ENCODE measurements around the gene TRPT1. TPM values are rescaled to one million over a fixed set of nuclear protein-coding genes. Genes with fewer than 3 reads are reported as not detected.
A peak's percentile ranks its signal among the peaks of the same experiment; 100 is the strongest.

The TRPT1 gene
- total RNA-seq, 4 donors from 2014 or later, result 48.4 to 62.2 (median 52.8) TPM

DNA sequence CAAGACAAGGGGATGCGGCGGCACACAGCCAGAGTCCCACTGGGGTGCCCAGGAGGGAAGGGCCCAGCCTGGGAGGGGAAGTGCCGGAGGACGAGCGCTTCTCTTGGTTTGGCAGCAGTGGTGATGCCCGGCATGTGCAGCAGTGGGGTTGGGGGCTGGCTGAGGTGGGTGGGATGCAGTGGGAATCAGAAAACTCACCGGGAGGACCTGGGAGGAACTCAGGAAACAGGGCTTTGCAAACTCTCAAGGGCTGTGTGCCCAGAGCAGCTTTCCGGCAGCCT, 16.5 kb downstream of the TRPT1 start:
- WGBS, result 90% methylated on average over 8 of the region's 8 CpGs
- H3K9me3 ChIP-seq, result no peaks in the 10 kb centered on the region
- no peaks in the 10 kb centered on the region for H3K27me3 ChIP-seq
- TF ChIP-seq, protein P1, sequence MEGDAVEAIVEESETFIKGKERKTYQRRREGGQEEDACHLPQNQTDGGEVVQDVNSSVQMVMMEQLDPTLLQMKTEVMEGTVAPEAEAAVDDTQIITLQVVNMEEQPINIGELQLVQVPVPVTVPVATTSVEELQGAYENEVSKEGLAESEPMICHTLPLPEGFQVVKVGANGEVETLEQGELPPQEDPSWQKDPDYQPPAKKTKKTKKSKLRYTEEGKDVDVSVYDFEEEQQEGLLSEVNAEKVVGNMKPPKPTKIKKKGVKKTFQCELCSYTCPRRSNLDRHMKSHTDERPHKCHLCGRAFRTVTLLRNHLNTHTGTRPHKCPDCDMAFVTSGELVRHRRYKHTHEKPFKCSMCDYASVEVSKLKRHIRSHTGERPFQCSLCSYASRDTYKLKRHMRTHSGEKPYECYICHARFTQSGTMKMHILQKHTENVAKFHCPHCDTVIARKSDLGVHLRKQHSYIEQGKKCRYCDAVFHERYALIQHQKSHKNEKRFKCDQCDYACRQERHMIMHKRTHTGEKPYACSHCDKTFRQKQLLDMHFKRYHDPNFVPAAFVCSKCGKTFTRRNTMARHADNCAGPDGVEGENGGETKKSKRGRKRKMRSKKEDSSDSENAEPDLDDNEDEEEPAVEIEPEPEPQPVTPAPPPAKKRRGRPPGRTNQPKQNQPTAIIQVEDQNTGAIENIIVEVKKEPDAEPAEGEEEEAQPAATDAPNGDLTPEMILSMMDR (IDR thresholded peaks at IDR 0.05), result no peak
- TF ChIP-seq EP300 (IDR thresholded peaks at IDR 0.05) (no peak), POLR2A (IDR thresholded peaks at IDR 0.05) (no peak), POLR2AphosphoS5 (IDR thresholded peaks at IDR 0.05) (no peak)
- no peak for DNase-seq (ENCODE audit: low spot score in 2 of 2)
- H3K4me3 ChIP-seq, result no peak overlapping the region
- no peak overlapping the region for H3K27ac ChIP-seq
- peaks cover 31% of the 10 kb centered on the region for H3K4me1 ChIP-seq
- H3K36me3 ChIP-seq, result peaks cover 14% of the 10 kb centered on the region

DNA sequence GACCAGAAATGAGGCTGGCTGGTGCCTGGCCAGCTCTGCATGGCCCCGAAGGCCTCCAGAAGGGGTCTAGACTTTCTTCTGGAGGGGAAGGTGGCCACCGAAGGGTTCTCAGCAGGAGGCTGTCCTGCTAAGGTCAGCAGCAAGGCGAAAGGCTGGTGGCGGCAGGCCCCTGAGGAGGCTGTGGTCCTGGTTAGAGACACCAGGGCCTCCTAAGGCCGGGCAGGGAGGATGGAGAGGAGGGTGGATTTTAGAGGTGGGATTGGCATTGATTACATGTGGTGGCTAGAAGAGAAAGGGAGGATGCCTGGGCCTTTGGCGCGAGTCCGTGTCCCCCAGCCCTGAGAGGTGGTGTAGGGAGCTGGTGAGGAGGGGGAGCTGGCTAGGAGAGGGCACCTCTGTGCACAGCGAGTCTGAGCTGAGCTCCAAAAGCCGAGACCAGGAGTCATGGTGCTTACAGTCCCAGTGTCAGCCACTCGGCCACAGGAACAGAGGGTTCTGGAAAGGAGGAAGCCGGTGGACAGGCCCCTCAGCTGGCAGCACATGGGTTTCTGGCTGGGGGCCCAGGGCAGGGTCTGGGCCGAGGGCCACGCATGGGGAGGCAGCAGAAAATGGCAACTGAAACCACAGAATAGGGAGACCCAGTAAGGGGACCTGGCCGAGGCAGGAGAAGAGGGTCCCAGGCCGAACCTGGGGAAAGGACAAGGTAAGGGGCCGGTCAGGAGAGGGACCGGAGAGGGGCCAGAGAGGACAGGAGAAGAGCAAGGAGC, 17.0 kb downstream of the TRPT1 start:
- Histone ChIP-seq H3K36me3 (peaks cover 17% of the 10 kb centered on the region), H3K4me3 (no peak overlapping the region), H3K4me1 (peaks cover 36% of the 10 kb centered on the region), H3K27me3 (no peaks in the 10 kb centered on the region), H3K9me3 (no peaks in the 10 kb centered on the region), H3K27ac (peak overlapping the region; percentile 81)
- no peak for DNase-seq (ENCODE audit: low spot score in 2 of 2)
- no peak for TF ChIP-seq POLR2A (IDR thresholded peaks at IDR 0.05)
- WGBS, result 85% methylated on average over 18 of the region's 18 CpGs

DNA sequence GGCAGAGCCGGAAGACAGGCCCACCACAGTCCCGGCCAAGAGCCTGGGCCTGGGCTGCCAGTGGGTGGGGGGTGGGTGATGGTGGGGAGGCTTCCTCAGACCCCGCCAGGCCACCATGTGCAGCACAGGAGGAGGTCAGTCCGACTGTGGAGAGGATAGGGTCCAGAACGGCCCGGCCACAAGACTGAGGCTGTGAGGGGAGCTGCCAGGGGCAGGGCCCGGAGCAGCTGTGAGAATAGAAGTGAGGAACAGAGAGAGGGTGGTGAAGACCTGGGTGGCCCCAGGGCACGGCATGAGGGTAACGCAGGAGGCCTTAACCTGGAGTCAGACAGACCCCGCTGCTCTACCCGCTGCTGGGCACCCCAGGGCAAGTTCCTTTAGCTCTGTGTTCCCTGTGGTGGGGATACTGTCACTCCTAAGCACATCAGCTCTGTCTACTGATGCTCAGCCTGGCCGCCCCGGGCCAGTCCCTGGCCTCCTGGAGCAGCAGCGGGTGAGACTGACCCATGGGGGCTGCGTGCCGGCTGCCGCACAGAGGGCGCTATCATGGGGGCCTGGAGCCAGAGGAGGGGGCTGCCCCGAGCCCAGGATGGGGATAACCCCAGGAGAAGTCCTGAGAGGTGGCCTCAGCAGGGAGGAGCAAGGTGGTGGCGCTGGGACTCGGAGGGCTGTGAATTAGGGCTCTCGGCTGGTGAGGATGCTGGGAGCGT, 17.7 kb downstream of the TRPT1 start:
- peaks cover 24% of the 10 kb centered on the region for H3K36me3 ChIP-seq
- TF ChIP-seq POLR2A (IDR thresholded peaks at IDR 0.05) (no peak), EP300 (IDR thresholded peaks at IDR 0.05) (no peak), POLR2AphosphoS5 (IDR thresholded peaks at IDR 0.05) (no peak)
- TF ChIP-seq, protein P1 (IDR thresholded peaks at IDR 0.05), result no peak
- H3K4me3 ChIP-seq, result peak overlapping the region; percentile 45
- H3K4me1 ChIP-seq, result peaks cover 36% of the 10 kb centered on the region
- H3K27ac ChIP-seq, result peak overlapping the region; percentile 81
- no peak for DNase-seq (ENCODE audit: low spot score in 2 of 2)
- 78% methylated on average over 21 of the region's 23 CpGs for WGBS
- H3K27me3 ChIP-seq, result no peaks in the 10 kb centered on the region
- no peaks in the 10 kb centered on the region for H3K9me3 ChIP-seq

DNA sequence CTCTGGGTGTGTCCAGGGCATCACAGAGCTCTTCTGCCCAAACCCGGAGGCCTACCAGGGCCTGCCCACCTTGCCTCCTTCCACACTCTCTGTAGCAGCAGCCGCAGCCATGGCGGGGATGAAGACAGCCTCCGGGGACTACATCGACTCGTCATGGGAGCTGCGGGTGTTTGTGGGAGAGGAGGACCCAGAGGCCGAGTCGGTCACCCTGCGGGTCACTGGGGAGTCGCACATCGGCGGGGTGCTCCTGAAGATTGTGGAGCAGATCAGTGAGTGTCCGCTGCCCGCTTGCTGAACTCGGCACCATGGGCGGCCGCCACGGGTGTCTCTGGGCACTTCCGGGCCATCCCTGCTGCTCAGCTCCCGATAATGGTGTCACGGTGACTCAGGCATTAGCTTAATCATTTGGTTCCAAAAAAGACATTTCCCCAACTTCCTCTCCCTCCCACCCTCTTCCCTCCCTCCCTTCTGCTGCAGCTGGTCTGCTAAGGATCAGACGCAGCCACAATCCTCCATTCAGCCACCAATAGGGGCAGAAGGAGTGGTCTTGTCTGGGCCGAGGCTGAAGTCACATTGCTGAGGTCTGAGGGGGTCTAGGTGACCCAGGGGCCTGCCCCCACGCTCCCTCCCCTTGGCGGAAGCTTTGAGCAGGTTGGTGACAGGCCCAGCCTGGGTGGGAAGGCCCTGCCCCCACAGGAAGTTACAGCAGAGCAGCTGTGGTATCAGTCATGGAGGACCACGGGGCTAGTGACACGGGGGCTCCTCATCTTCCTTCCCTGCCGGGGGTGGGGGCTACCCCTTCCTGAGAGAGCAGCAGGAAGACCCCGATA, 18.5 kb downstream of the TRPT1 start:
- no peaks in the 10 kb centered on the region for H3K9me3 ChIP-seq
- WGBS, result 44% methylated on average over 27 of the region's 30 CpGs
- peaks cover 36% of the 10 kb centered on the region for H3K4me1 ChIP-seq
- peak in 1 of 2 donors; percentile 22 for TF ChIP-seq POLR2A (IDR thresholded peaks at IDR 0.05)
- no peak for TF ChIP-seq EP300 (IDR thresholded peaks at IDR 0.05)
- peak overlapping the region; percentile 45 for H3K4me3 ChIP-seq
- peak in 1 of 2 donors; percentile 81 for DNase-seq (ENCODE audit: low spot score in 2 of 2)
- H3K36me3 ChIP-seq, result peaks cover 32% of the 10 kb centered on the region
- H3K27ac ChIP-seq, result peak overlapping the region; percentile 81
- H3K27me3 ChIP-seq, result no peaks in the 10 kb centered on the region

DNA sequence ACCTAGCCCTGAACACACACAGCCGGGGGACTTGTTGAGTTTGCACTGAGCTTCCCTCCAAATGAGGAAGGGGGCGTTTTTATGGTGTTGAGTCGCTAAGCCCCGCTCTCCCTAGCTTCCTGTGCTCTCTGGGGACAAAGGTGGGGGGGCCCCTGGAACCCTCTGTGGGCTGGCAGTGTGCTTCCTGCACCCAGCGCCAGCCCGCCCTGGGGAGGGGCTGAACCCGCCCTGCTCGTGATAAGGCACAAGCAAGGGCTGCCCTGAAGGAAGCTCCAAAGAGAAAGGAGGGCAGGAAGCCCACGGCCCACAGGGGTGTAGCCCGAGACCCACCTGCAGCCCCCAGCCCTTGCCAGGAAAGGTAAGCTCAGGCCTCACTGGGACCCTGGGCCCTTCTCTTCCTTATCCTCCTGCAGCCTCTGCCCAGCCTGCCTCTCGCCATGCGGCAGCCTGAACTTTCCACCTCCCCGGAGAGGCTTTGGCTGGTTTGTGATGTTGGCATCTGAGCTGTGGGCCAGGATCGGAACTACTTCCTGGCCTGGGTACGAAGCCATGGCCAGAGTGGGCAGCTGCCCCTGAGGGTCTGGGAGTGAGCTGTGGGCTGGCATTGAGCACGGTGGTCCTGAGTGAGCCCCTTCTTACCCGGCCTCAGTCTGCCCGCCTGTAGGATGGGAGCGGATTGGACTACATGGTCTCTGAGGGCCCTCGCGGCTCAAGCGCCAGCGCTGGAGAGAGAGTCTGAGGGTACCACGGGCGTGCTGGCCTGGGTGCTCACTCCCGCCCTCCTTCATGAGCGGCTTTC, 19.3 kb downstream of the TRPT1 start, which contains the start of gene FERMT3:
Gene FERMT3 (plus strand): TSS at position 265 of the 799 bp plus-strand sequence. CDS start 644 bp downstream, outside the sequence.
- 59% methylated on average over 11 of the region's 27 CpGs for WGBS
- Histone ChIP-seq H3K4me3 (peak within 1 kb of the TSS; percentile 45), H3K27ac (peak within 1 kb of the TSS; percentile 81), H3K36me3 (peaks cover 40% of the 10 kb centered on the region), H3K4me1 (peaks cover 36% of the 10 kb centered on the region), H3K9me3 (no peaks in the 10 kb centered on the region), H3K27me3 (no peaks in the 10 kb centered on the region)
- peak in 1 of 2 donors; percentile 74 for DNase-seq (ENCODE audit: low spot score in 2 of 2)
- TF ChIP-seq, protein P1 (IDR thresholded peaks at IDR 0.05), result no peak
- no peak for TF ChIP-seq POLR2A (IDR thresholded peaks at IDR 0.05)
- TF ChIP-seq POLR2AphosphoS5 (IDR thresholded peaks at IDR 0.05), result no peak
- TF ChIP-seq EP300 (IDR thresholded peaks at IDR 0.05), result no peak

All from suprapubic skin (tissue), 4 donors.